GM12878 (cell line): ENCODE measurements around the gene TMEM44. TPM values are rescaled to one million over a fixed set of nuclear protein-coding genes. Genes with fewer than 3 reads are reported as not detected.

Source experiments
- ATAC-seq: fragments of 200-7000 bp; cut with Tn5 transposase; 3 replicates; pipeline ENCODE4 v1.9.1; 2020; ENCODE audit warnings: mild to moderate bottlenecking, moderate library complexity
- BruUV-seq: library from RNA; stranded (reverse); fragments of 400-500 nt; replicated peaks from 2 replicates; lab custom pipeline; 2021; lab: Mats Ljungman, UMichigan
- CTCF ChIA-PET: fragments of 300-600 bp; sonication (Branson Sonifier 250); formaldehyde crosslinking; extraction: SDS; loops from one replicate; lab custom pipeline; 2021; ENCODE audit warnings: inconsistent platforms; lab: Yijun Ruan, JAX
- POLR2A ChIA-PET: fragments of 350-600 bp; formaldehyde crosslinking; extraction: SDS; loops from one replicate; lab custom pipeline; 2021; ENCODE audit warnings: inconsistent platforms; lab: Charles Lee
- RAD21 ChIA-PET: fragments of 300-600 bp; sonication (Branson Sonifier 250); formaldehyde crosslinking; loops from one replicate; lab custom pipeline; 2023; ENCODE audit warnings: antibody characterized with exemption; ENCODE audit not compliant: unreplicated experiment; lab: Charles Lee
- SMC1A ChIA-PET: fragments of 300-600 bp; sonication (Branson Sonifier 250); formaldehyde crosslinking; loops from one replicate; lab custom pipeline; 2023; ENCODE audit not compliant: unreplicated experiment, uncharacterized antibody; lab: Charles Lee
- DNase-seq: peaks from one replicate; pipeline ENCODE4 v3.0.0-alpha.2; 2011; ENCODE audit warnings: low read depth, low spot score
- FAIRE-seq: peaks from 3 replicates; lab custom pipeline; 2011; peaks lifted over from hg19 to GRCh38; lab: Jason Lieb, UNC
- H2AFZ ChIP-seq: 2 replicates; pipeline ENCODE4 v1.6.0; 2011; ENCODE audit warnings: low read depth, low read length, control low read depth; ENCODE audit not compliant: control insufficient read depth
- H3K27ac ChIP-seq: 2 replicates; pipeline ENCODE4 v1.5.1; 2011; ENCODE audit warnings: control low read depth; ENCODE audit not compliant: control insufficient read depth, insufficient read depth
- H3K27me3 ChIP-seq, 2 experiments: replicated peaks in 1 of 2; 2 replicates each; pipeline versions ENCODE4 v1.6.0 to v1.6.1; 2011; ENCODE audit warnings: low read length in 1 of 2; ENCODE audit not compliant: control insufficient read depth in 2 of 2, insufficient read depth in 2 of 2
- H3K36me3 ChIP-seq, 2 experiments: 2 replicates each; pipeline ENCODE4 v1.5.1; 2011; ENCODE audit warnings: low read length in 1 of 2; ENCODE audit not compliant: control insufficient read depth in 2 of 2, insufficient read depth in 2 of 2
- H3K4me1 ChIP-seq: 2 replicates; pipeline ENCODE4 v1.6.1; 2011; ENCODE audit warnings: mild to moderate bottlenecking, low read length, moderate library complexity, mixed read lengths; ENCODE audit not compliant: control insufficient read depth, insufficient read depth
- H3K4me2 ChIP-seq: 2 replicates; pipeline ENCODE4 v1.6.0; 2011; ENCODE audit warnings: control low read depth; ENCODE audit not compliant: control insufficient read depth, insufficient read depth
- H3K4me3 ChIP-seq: fragments of 200-600 bp; sonication (generic); 2 replicates; pipeline ENCODE4 v1.5.1; 2016
- H3K79me2 ChIP-seq: 2 replicates; pipeline ENCODE4 v1.6.0; 2011; ENCODE audit warnings: low read length; ENCODE audit not compliant: control insufficient read depth, insufficient read depth
- H3K9ac ChIP-seq: 2 replicates; pipeline ENCODE4 v1.8.0; 2011; ENCODE audit warnings: low read length, control low read depth, mixed read lengths; ENCODE audit not compliant: control insufficient read depth, insufficient read depth
- H3K9me3 ChIP-seq: replicated peaks from 3 replicates; pipeline ENCODE4 v1.5.1; 2011; ENCODE audit warnings: mild to moderate bottlenecking, low read length; ENCODE audit not compliant: control insufficient read depth, insufficient read depth
- H4K20me1 ChIP-seq: 2 replicates; pipeline ENCODE4 v1.6.0; 2011; ENCODE audit not compliant: control insufficient read depth, insufficient read depth
- BCL11A ChIP-seq: IDR thresholded peaks from 2 replicates; pipeline ENCODE4 v1.6.1; 2011; ENCODE audit warnings: low read depth, low read length
- FOS ChIP-seq: IDR thresholded peaks from 3 replicates; pipeline ENCODE4 v1.6.1; 2011; ENCODE audit warnings: borderline replicate concordance; ENCODE audit not compliant: insufficient read length; ENCODE audit errors: extremely low read depth
- GABPA ChIP-seq: IDR thresholded peaks from 2 replicates; pipeline ENCODE4 v1.6.1; 2014; ENCODE audit warnings: antibody characterized with exemption, low read depth, mild to moderate bottlenecking, inconsistent platforms
- HSF1 ChIP-seq: fragments of 150-350 bp; IDR thresholded peaks from 2 replicates; pipeline ENCODE4 v1.6.1; 2014; ENCODE audit warnings: mild to moderate bottlenecking, low read depth, low read length
- PAX8 ChIP-seq: fragments of 450-650 bp; IDR thresholded peaks from 2 replicates; pipeline ENCODE4 v1.6.1; 2017; ENCODE audit warnings: mild to moderate bottlenecking, moderate library complexity
- RELA ChIP-seq: fragments of 450-650 bp; IDR thresholded peaks from 2 replicates; pipeline ENCODE4 v1.8.0; 2014; ENCODE audit warnings: borderline replicate concordance; ENCODE audit not compliant: partially characterized antibody
- RUNX3 ChIP-seq: IDR thresholded peaks from 2 replicates; pipeline ENCODE4 v1.6.1; 2012; ENCODE audit warnings: low read length, inconsistent platforms
- SPI1 ChIP-seq: IDR thresholded peaks from 2 replicates; pipeline ENCODE4 v1.6.1; 2011; ENCODE audit warnings: low read depth, mild to moderate bottlenecking, low read length, moderate library complexity, borderline replicate concordance; ENCODE audit not compliant: insufficient read depth
- SREBF1 ChIP-seq: IDR thresholded peaks from 2 replicates; pipeline ENCODE4 v1.6.1; 2012; ENCODE audit warnings: mild to moderate bottlenecking, low read length
- ZNF217 ChIP-seq: fragments of 450-650 bp; IDR thresholded peaks from 2 replicates; pipeline ENCODE4 v1.6.1; 2017; ENCODE audit warnings: antibody characterized with exemption, mild to moderate bottlenecking
- WGBS: methylation state at CpG from one replicate; pipeline ENCODE4 v1.1.6; 2016; ENCODE audit warnings: low lambda C conversion rate; ENCODE audit not compliant: insufficient replicate concordance, insufficient coverage; ENCODE audit errors: missing lambda C conversion rate; 5-methylcytosine and 5-hydroxymethylcytosine counted together
- in situ Hi-C: fragments of 300-500 bp; cut with MboI; formaldehyde crosslinking; loops from 9 replicates; pipeline ENCODE4 v1.14.3; 2018; ENCODE audit warnings: mixed read lengths
- intact Hi-C: fragments of 100-400 bp; cut with micrococcal nuclease; formaldehyde crosslinking; loops from one replicate; pipeline ENCODE4 v1.14.2; 2022; ENCODE audit not compliant: unreplicated experiment
- polyA plus RNA-seq, 11 experiments: library from polyadenylated mRNA; depleted of rRNA in 4 of 11; unstranded in 6 of 11; stranded (reverse) in 5 of 11; fragments of >200 nt; fragmentation: Nextera tagmentation in 4 of 11; fragmentation: Illumina TruSeq in 1 of 11; extraction: Ambion mirVana in 4 of 11; extraction: Trizol in 1 of 11; gene quantifications; 1 replicate in 1 of 11; 2 replicates in 10 of 11; pipeline versions ENCODE4 v1.2.1 to v1.2.3, GENCODE V29; 2011 to 2016; ENCODE audit warnings: inconsistent platforms in 2 of 11, missing spikeins in 2 of 11, low read depth in 1 of 11
- total RNA-seq, 4 experiments: library from RNA; depleted of rRNA in 3 of 4; stranded (reverse); fragments of >200 nt in 3 of 4; fragmentation: Illumina TruSeq in 1 of 4; extraction: Trizol in 1 of 4; gene quantifications; 2 replicates each; pipeline versions ENCODE4 v1.2.1 to v1.2.3, GENCODE V29; 2013 to 2021
- TF ChIP-seq, protein P1 (sequence below): fragments of 450-650 bp; IDR thresholded peaks from 2 replicates; pipeline ENCODE4 v1.6.1; 2016; ENCODE audit warnings: mild to moderate bottlenecking, moderate library complexity, borderline replicate concordance
- TF ChIP-seq, protein P2 (sequence below): IDR thresholded peaks from 2 replicates; pipeline ENCODE4 v1.6.1; 2012; ENCODE audit warnings: low read depth, low read length, improper control_type of control experiment

Gene TMEM44
- total and polyA plus RNA-seq, 10 of the 15 experiments (the other 5 are each of a cell fraction or from before 2014, with no cell fraction given) = 0.57 to 8.3 (median 3.6) TPM

DNA sequence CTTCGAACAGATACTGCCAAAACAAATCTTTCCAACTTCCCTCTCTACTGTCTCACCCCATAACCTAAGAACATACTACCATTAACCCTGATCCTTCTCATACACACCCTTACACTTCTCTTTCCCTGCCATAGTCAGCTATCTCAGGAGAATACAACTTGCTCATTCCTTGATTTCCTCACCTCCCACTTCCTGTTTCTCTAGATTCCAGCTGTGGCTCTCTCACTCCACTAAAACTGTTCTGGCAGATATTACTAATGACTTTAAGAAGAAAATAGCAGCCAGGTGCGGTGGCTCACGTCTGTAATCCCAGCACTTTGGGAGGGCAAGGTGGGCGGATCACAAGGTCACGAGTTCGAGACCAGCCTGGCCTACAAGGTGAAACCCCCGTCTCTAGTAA, 34.1 kb upstream of the TMEM44 start:
- FAIRE-seq (no peak), ATAC-seq (no peak), DNase-seq (no peak)
- TF ChIP-seq SPI1 (peak; percentile 27; the same call in 1 of the 2 replicates), HSF1 (no peak)
- 51% methylated on average over 7 of the region's 7 CpGs for WGBS
- Histone ChIP-seq H3K4me2 (no peak overlapping the region), H3K36me3 (peaks cover 2 to 13% of the 10 kb centered on the region in 2 experiments), H2AFZ (no peak overlapping the region), H4K20me1 (no peaks in the 10 kb centered on the region), H3K79me2 (peaks cover 30% of the 10 kb centered on the region), H3K9me3 (no peaks in the 10 kb centered on the region), H3K4me3 (no peak overlapping the region), H3K9ac (no peak overlapping the region), H3K27ac (no peak overlapping the region), H3K27me3 (no peaks in the 10 kb centered on the region), H3K4me1 (peaks cover 10% of the 10 kb centered on the region; the same call in 1 of the 2 replicates)
- in situ Hi-C loops = no loop called here
- ChIA-PET POLR2A (interaction anchor here (0.6 to 0.7 kb wide), 2 partner anchors 221 to 728 kb away, joined by 3 read pairs; no protein-coding TSS in a partner anchor), CTCF (interaction anchor here (1.3 to 1.7 kb wide), 2 partner anchors 15 to 195 kb away, joined by 3 to 8 read pairs; no protein-coding TSS in a partner anchor), SMC1A (no interaction called here), RAD21 (interaction anchor here (0.5 kb wide), 1 partner anchor 199 kb away, joined by 5 read pairs; no protein-coding TSS in a partner anchor)
- intact Hi-C loops = no loop called here
- no TSS peak for BruUV-seq

- H3K36me3 ChIP-seq = peaks cover 4 to 18% of the 10 kb centered on the region in 2 experiments
- in situ Hi-C loops = no loop called here
- no peaks in the 10 kb centered on the region for H3K9me3 ChIP-seq
- ChIA-PET POLR2A (no interaction called here), RAD21 (no interaction called here), SMC1A (interaction anchor here (1.4 kb wide), 1 partner anchor 18 kb away, joined by 4 read pairs; no protein-coding TSS in a partner anchor), CTCF (interaction anchor here (1.6 kb wide), 1 partner anchor 18 kb away, joined by 5 read pairs; no protein-coding TSS in a partner anchor)
- no peaks in the 10 kb centered on the region for H3K4me1 ChIP-seq
- no peak for TF ChIP-seq ZNF217
- TF ChIP-seq RELA = no peak
- TF ChIP-seq SREBF1 = no peak
- TF ChIP-seq GABPA = no peak
- no peak for TF ChIP-seq FOS
- TF ChIP-seq, protein P1, sequence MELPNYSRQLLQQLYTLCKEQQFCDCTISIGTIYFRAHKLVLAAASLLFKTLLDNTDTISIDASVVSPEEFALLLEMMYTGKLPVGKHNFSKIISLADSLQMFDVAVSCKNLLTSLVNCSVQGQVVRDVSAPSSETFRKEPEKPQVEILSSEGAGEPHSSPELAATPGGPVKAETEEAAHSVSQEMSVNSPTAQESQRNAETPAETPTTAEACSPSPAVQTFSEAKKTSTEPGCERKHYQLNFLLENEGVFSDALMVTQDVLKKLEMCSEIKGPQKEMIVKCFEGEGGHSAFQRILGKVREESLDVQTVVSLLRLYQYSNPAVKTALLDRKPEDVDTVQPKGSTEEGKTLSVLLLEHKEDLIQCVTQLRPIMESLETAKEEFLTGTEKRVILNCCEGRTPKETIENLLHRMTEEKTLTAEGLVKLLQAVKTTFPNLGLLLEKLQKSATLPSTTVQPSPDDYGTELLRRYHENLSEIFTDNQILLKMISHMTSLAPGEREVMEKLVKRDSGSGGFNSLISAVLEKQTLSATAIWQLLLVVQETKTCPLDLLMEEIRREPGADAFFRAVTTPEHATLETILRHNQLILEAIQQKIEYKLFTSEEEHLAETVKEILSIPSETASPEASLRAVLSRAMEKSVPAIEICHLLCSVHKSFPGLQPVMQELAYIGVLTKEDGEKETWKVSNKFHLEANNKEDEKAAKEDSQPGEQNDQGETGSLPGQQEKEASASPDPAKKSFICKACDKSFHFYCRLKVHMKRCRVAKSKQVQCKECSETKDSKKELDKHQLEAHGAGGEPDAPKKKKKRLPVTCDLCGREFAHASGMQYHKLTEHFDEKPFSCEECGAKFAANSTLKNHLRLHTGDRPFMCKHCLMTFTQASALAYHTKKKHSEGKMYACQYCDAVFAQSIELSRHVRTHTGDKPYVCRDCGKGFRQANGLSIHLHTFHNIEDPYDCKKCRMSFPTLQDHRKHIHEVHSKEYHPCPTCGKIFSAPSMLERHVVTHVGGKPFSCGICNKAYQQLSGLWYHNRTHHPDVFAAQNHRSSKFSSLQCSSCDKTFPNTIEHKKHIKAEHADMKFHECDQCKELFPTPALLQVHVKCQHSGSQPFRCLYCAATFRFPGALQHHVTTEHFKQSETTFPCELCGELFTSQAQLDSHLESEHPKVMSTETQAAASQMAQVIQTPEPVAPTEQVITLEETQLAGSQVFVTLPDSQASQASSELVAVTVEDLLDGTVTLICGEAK = no peak
- TF ChIP-seq RUNX3 = no peak
- no peak for TF ChIP-seq BCL11A
- TF ChIP-seq, protein P2, sequence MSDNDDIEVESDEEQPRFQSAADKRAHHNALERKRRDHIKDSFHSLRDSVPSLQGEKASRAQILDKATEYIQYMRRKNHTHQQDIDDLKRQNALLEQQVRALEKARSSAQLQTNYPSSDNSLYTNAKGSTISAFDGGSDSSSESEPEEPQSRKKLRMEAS = no peak
- TF ChIP-seq PAX8 = no peak
- intact Hi-C loops = no loop called here
- no peaks in the 10 kb centered on the region for H3K27me3 ChIP-seq
- H2AFZ ChIP-seq = no peak overlapping the region
- H4K20me1 ChIP-seq = no peaks in the 10 kb centered on the region
- no peak overlapping the region for H3K4me3 ChIP-seq
- WGBS = 97% methylated on average over 7 of the region's 7 CpGs
- no peak overlapping the region for H3K4me2 ChIP-seq
- FAIRE-seq (no peak), ATAC-seq (no peak), DNase-seq (no peak)
- peaks cover 9% of the 10 kb centered on the region for H3K79me2 ChIP-seq
- no peak overlapping the region for H3K27ac ChIP-seq
- TSS peak; percentile 33 for BruUV-seq
- H3K9ac ChIP-seq = no peak overlapping the region
These were observed 31.6 kb upstream of the TMEM44 start for GRCh38 chr3:194664857-194665256.
